H1 (cell line): ENCODE results near the gene TMEM266. TPM values are rescaled to one million over a fixed set of nuclear protein-coding genes. Genes with fewer than 3 reads are reported as not detected.

Experiments used
- CTCF ChIA-PET: fragments of 300-600 bp; sonication (Branson Sonifier 250); formaldehyde crosslinking; loops from one replicate; lab custom pipeline; 2021; ENCODE audit not compliant: partially characterized antibody; lab: Charles Lee
- POLR2A ChIA-PET: fragments of 300-600 bp; sonication (Branson Sonifier 250); formaldehyde crosslinking; loops from one replicate; lab custom pipeline; 2021; ENCODE audit warnings: inconsistent platforms; ENCODE audit not compliant: partially characterized antibody; lab: Charles Lee
- DNase-seq, 2 experiments: peaks; one replicate each; pipeline versions ENCODE4 v3.0.0 to v3.0.0-alpha.2; 2010 to 2022; ENCODE audit warnings: low spot score in 2 of 2, low read depth in 1 of 2, mixed read lengths in 1 of 2
- FAIRE-seq: peaks from 2 replicates; lab custom pipeline; 2011; peaks lifted over from hg19 to GRCh38; lab: Jason Lieb, UNC
- H2AFZ ChIP-seq: 2 replicates; pipeline ENCODE4 v1.8.1; 2012; ENCODE audit warnings: low read length, inconsistent platforms
- H2AK5ac ChIP-seq: 2 replicates; pipeline ENCODE4 v1.6.1; 2013; ENCODE audit warnings: low read depth, low read length
- H2BK120ac ChIP-seq: replicated peaks from 2 replicates; pipeline ENCODE3; 2013; ENCODE audit warnings: low read depth, low read length, inconsistent platforms
- H2BK12ac ChIP-seq: 2 replicates; pipeline ENCODE4 v1.6.1; 2013; ENCODE audit warnings: low read depth, low read length
- H2BK15ac ChIP-seq: 2 replicates; pipeline ENCODE4 v1.6.1; 2013; ENCODE audit warnings: low read length
- H2BK20ac ChIP-seq: 2 replicates; pipeline ENCODE4 v1.6.1; 2013; ENCODE audit warnings: low read length
- H2BK5ac ChIP-seq: 2 replicates; pipeline ENCODE4 v1.6.1; 2013; ENCODE audit warnings: low read depth, low read length
- H3K14ac ChIP-seq: 2 replicates; pipeline ENCODE4 v1.6.1; 2013; ENCODE audit warnings: inconsistent platforms; ENCODE audit not compliant: insufficient read length
- H3K18ac ChIP-seq: 2 replicates; pipeline ENCODE4 v1.6.1; 2013; ENCODE audit warnings: low read length; ENCODE audit errors: extremely low read depth
- H3K23ac ChIP-seq: 2 replicates; pipeline ENCODE4 v1.6.1; 2013; ENCODE audit warnings: inconsistent platforms; ENCODE audit not compliant: insufficient read length
- H3K23me2 ChIP-seq: 2 replicates; pipeline ENCODE4 v1.6.1; 2013; ENCODE audit warnings: low read depth, low read length
- H3K27ac ChIP-seq: 2 replicates; pipeline ENCODE4 v1.6.1; 2011; ENCODE audit warnings: low read depth, low read length, inconsistent platforms
- H3K27me3 ChIP-seq, 4 experiments: replicated peaks in 1 of 4; 1 replicate in 1 of 4; 2 replicates in 3 of 4; pipeline versions ENCODE4 v1.6.1 to v1.8.1; 2011 to 2013; ENCODE audit warnings: low read length in 3 of 4, mild to moderate bottlenecking in 3 of 4, inconsistent platforms in 2 of 4, mixed read lengths in 2 of 4, moderate library complexity in 1 of 4; ENCODE audit not compliant: control insufficient read depth in 3 of 4, insufficient read depth in 3 of 4; ENCODE audit errors: extremely low read depth in 1 of 4
- H3K36me3 ChIP-seq, 4 experiments: 2 replicates each; pipeline versions ENCODE4 v1.6.1 to v1.8.1; 2011 to 2013; ENCODE audit warnings: mild to moderate bottlenecking in 4 of 4, low read length in 3 of 4, moderate library complexity in 2 of 4, control low read depth in 1 of 4, inconsistent platforms in 1 of 4; ENCODE audit not compliant: insufficient read depth in 4 of 4, control insufficient read depth in 2 of 4
- H3K4ac ChIP-seq: replicated peaks from 2 replicates; pipeline ENCODE3; 2013; ENCODE audit warnings: low read length, low read depth, mixed read lengths, inconsistent platforms; ENCODE audit not compliant: insufficient read length
- H3K4me1 ChIP-seq, 4 experiments: replicated peaks in 1 of 4; 1 replicate in 1 of 4; 2 replicates in 3 of 4; pipeline versions ENCODE4 v1.6.1 to v1.8.1; 2011 to 2013; ENCODE audit warnings: low read length in 3 of 4, inconsistent platforms in 2 of 4, mixed read lengths in 1 of 4; ENCODE audit not compliant: insufficient read depth in 4 of 4, control insufficient read depth in 3 of 4
- H3K4me2 ChIP-seq, 2 experiments: 2 replicates each; pipeline versions ENCODE4 v1.6.1 to v1.8.1; 2011 to 2013; ENCODE audit warnings: low read depth in 2 of 2, low read length in 2 of 2, control low read depth in 1 of 2, inconsistent platforms in 1 of 2, mild to moderate bottlenecking in 1 of 2; ENCODE audit not compliant: insufficient read depth in 1 of 2
- H3K4me3 ChIP-seq, 4 experiments: fragments of 200-600, 300-600 bp in 1 of 4; sonication (generic), shearing (Covaris generic), sonication (Bioruptor Twin) in 1 of 4; 2 replicates each; pipeline versions ENCODE4 v1.5.1 to v1.8.1; 2011 to 2016; ENCODE audit warnings: low read length in 4 of 4, low read depth in 3 of 4, control low read depth in 2 of 4, inconsistent platforms in 2 of 4, mild to moderate bottlenecking in 2 of 4, mixed read lengths in 1 of 4, moderate library complexity in 1 of 4; ENCODE audit not compliant: insufficient read depth in 2 of 4; ENCODE audit errors: extremely low read depth in 1 of 4
- H3K56ac ChIP-seq: replicated peaks from 2 replicates; pipeline ENCODE3; 2013; ENCODE audit warnings: low read depth, mild to moderate bottlenecking, mixed read lengths, low read length, inconsistent platforms; ENCODE audit not compliant: insufficient read length
- H3K79me1 ChIP-seq: 2 replicates; pipeline ENCODE4 v1.6.1; 2013; ENCODE audit warnings: low read depth, low read length, control low read depth
- H3K79me2 ChIP-seq, 2 experiments: 2 replicates each; pipeline versions ENCODE4 v1.6.1 to v1.8.1; 2012 to 2013; ENCODE audit warnings: low read length in 2 of 2, mild to moderate bottlenecking in 2 of 2, inconsistent platforms in 1 of 2; ENCODE audit not compliant: insufficient read depth in 2 of 2, control insufficient read depth in 1 of 2
- H3K9ac ChIP-seq, 4 experiments: replicated peaks in 1 of 4; 1 replicate in 1 of 4; 2 replicates in 3 of 4; pipeline versions ENCODE4 v1.6.1 to v1.8.1; 2011 to 2013; ENCODE audit warnings: low read depth in 3 of 4, low read length in 3 of 4, control low read depth in 2 of 4, mild to moderate bottlenecking in 2 of 4, moderate library complexity in 2 of 4, inconsistent platforms in 1 of 4; ENCODE audit errors: extremely low read depth in 1 of 4
- H3K9me3 ChIP-seq, 2 experiments: 2 replicates each; pipeline versions ENCODE4 v1.6.1 to v1.8.1; 2012 to 2013; ENCODE audit warnings: mild to moderate bottlenecking in 2 of 2, moderate library complexity in 2 of 2, control low read depth in 1 of 2, inconsistent platforms in 1 of 2, low read depth in 1 of 2, low read length in 1 of 2, mixed read lengths in 1 of 2; ENCODE audit not compliant: insufficient read depth in 2 of 2
- H4K20me1 ChIP-seq, 2 experiments: replicated peaks in 1 of 2; 2 replicates each; pipeline versions ENCODE3 to v1.8.1; 2011 to 2013; ENCODE audit warnings: inconsistent platforms in 2 of 2, low read length in 2 of 2, mild to moderate bottlenecking in 1 of 2; ENCODE audit not compliant: insufficient read depth in 2 of 2, control insufficient read depth in 1 of 2
- H4K5ac ChIP-seq: 2 replicates; pipeline ENCODE4 v1.6.1; 2013; ENCODE audit warnings: low read length, low read depth, mixed read lengths, inconsistent platforms; ENCODE audit not compliant: insufficient read length
- H4K8ac ChIP-seq: 2 replicates; pipeline ENCODE4 v1.8.0; 2013; ENCODE audit warnings: mild to moderate bottlenecking, moderate library complexity, low read length, inconsistent platforms; ENCODE audit not compliant: insufficient read depth; ENCODE audit errors: extremely low read depth
- H4K91ac ChIP-seq: replicated peaks from 2 replicates; pipeline ENCODE3; 2013; ENCODE audit warnings: low read length, mixed read lengths, inconsistent platforms; ENCODE audit not compliant: insufficient read length
- ATF2 ChIP-seq: IDR thresholded peaks from 2 replicates; pipeline ENCODE4 v1.6.1; 2012; ENCODE audit warnings: low read length, inconsistent platforms
- BCL11A ChIP-seq, 2 experiments: IDR thresholded peaks; one replicate each; pipeline ENCODE4 v1.6.1; 2011; ENCODE audit warnings: low read depth in 2 of 2, low read length in 2 of 2, mild to moderate bottlenecking in 2 of 2
- CHD1 ChIP-seq: IDR thresholded peaks from 2 replicates; pipeline ENCODE4 v1.6.1; 2012; ENCODE audit warnings: low read depth, low read length, improper control_type of control experiment
- HDAC6 ChIP-seq: IDR thresholded peaks from one replicate; pipeline ENCODE4 v1.7.1; 2012; ENCODE audit warnings: low read depth, mild to moderate bottlenecking, inconsistent platforms, low read length, moderate library complexity
- KDM1A ChIP-seq: fragments of 200-600, 300-600 bp; sonication (generic); IDR thresholded peaks from 2 replicates; pipeline ENCODE4 v1.7.1; 2016; ENCODE audit warnings: mild to moderate bottlenecking, low read length, borderline replicate concordance
- MAFK ChIP-seq: IDR thresholded peaks from 2 replicates; pipeline ENCODE4 v1.6.1; 2012; ENCODE audit warnings: low read depth, mild to moderate bottlenecking, improper control_type of control experiment, low read length
- POLR2AphosphoS5 ChIP-seq: IDR thresholded peaks from 2 replicates; pipeline ENCODE4 v1.6.1; 2011; ENCODE audit warnings: low read depth, low read length
- RNF2 ChIP-seq: fragments of 200-900, 300-1000 bp; sonication (generic); IDR thresholded peaks from 2 replicates; pipeline ENCODE4 v1.7.1; 2016; ENCODE audit warnings: borderline replicate concordance, low read depth, mild to moderate bottlenecking, antibody characterized with exemption, low read length; ENCODE audit not compliant: poor library complexity, severe bottlenecking; ENCODE audit errors: missing control alignments
- RXRA ChIP-seq: IDR thresholded peaks from 2 replicates; pipeline ENCODE4 v1.6.1; 2011; ENCODE audit warnings: low read depth, mild to moderate bottlenecking, low read length, moderate library complexity; ENCODE audit not compliant: insufficient read depth
- SIN3A ChIP-seq, 2 experiments: IDR thresholded peaks in 1 of 2; conservative IDR thresholded peaks in 1 of 2; 2 replicates each; pipeline ENCODE4 v1.6.1; 2011 to 2012; ENCODE audit warnings: low read length in 2 of 2, improper control_type of control experiment in 1 of 2, low read depth in 1 of 2, mild to moderate bottlenecking in 1 of 2
- YY1 ChIP-seq: IDR thresholded peaks from 2 replicates; pipeline ENCODE4 v1.6.1; 2011; ENCODE audit warnings: low read depth, mild to moderate bottlenecking, low read length
- ZNF274 ChIP-seq: IDR thresholded peaks from 2 replicates; pipeline ENCODE4 v1.7.0; 2012; ENCODE audit warnings: low read length, borderline replicate concordance; ENCODE audit errors: extremely low read depth
- WGBS, 2 experiments: shearing (Covaris generic) in 1 of 2; methylation state at CpG; one replicate each; pipeline versions ENCODE4 v1.1.6 to v1.1.7; 2013 to 2015; ENCODE audit warnings: low lambda C conversion rate in 2 of 2, mixed read lengths in 2 of 2, inconsistent platforms in 1 of 2, low coverage in 1 of 2, missing lambda C conversion rate in 1 of 2; ENCODE audit not compliant: insufficient replicate concordance in 2 of 2, insufficient coverage in 1 of 2, insufficient read length in 1 of 2; ENCODE audit errors: extremely low coverage in 1 of 2, missing lambda C conversion rate in 1 of 2; 5-methylcytosine and 5-hydroxymethylcytosine counted together
- polyA plus RNA-seq, 7 experiments: library from polyadenylated mRNA; depleted of rRNA in 3 of 7; stranded (reverse) in 5 of 7; unstranded in 2 of 7; fragments of >200 nt in 5 of 7; fragments of 200-250 nt in 2 of 7; gene quantifications; 1 replicate in 5 of 7; 2 replicates in 1 of 7; 4 replicates in 1 of 7; pipeline versions ENCODE4 v1.2.1 to v1.2.3, GENCODE V29; 2011 to 2013; ENCODE audit warnings: missing spikeins in 2 of 7, mixed read lengths in 2 of 7
- total RNA-seq: library from RNA; stranded (reverse); fragmentation: NEBNext Ultra II Directional; extraction: Animal tissue kit (Norgen Biotek cat#: 25700); gene quantifications from 2 replicates; pipeline ENCODE4 v1.2.1, GENCODE V29; 2021

The TMEM266 gene
- total and polyA plus RNA-seq, 2 of the 8 experiments (the other 6 are each of a cell fraction or from before 2014, with no cell fraction given) = 2.6 TPM

- H3K27ac ChIP-seq = no peak overlapping the region
- H4K8ac ChIP-seq = no peak overlapping the region
- no peak overlapping the region for H4K5ac ChIP-seq
- no peak overlapping the region for H3K23ac ChIP-seq
- H2AFZ ChIP-seq = no peak overlapping the region
- no peaks in the 10 kb centered on the region for H3K9me3 ChIP-seq
- no peak overlapping the region for H4K91ac ChIP-seq
- no peaks in the 10 kb centered on the region for H4K20me1 ChIP-seq
- H3K14ac ChIP-seq = no peak overlapping the region
- H3K56ac ChIP-seq = no peak overlapping the region
- no peak overlapping the region for H2BK5ac ChIP-seq
- no peaks in the 10 kb centered on the region for H3K36me3 ChIP-seq
- no peaks in the 10 kb centered on the region for H3K79me2 ChIP-seq
- POLR2A ChIA-PET = interaction anchor here (0.9 to 1.1 kb wide), 2 partner anchors 10 to 13 kb away, joined by 3 read pairs; no protein-coding TSS in a partner anchor
- H3K18ac ChIP-seq = no peak overlapping the region
- no peak overlapping the region for H3K4me3 ChIP-seq
- no peaks in the 10 kb centered on the region; a peak in 1 of 7 replicates for H3K27me3 ChIP-seq
- H3K4me2 ChIP-seq = no peak overlapping the region
- H3K23me2 ChIP-seq = no peaks in the 10 kb centered on the region
- no peak overlapping the region for H2BK15ac ChIP-seq
- 0 out of 7 replicates have a peak, but pooled peaks cover 0 to 3% (median 0%) of the 10 kb centered on the region in 4 experiments for H3K4me1 ChIP-seq
- CTCF ChIA-PET = interaction anchor here (0.7 to 4.5 kb wide), 4 partner anchors 10 to 159 kb away, joined by 3 to 23 read pairs (median 3); no protein-coding TSS in a partner anchor
- H3K79me1 ChIP-seq = no peaks in the 10 kb centered on the region
- 92% methylated on average over 9 of the region's 10 CpGs; no CpG with 5 or more reads in 1 of the 2 experiments for WGBS, 2 experiments
- DNase-seq = no peak
- H2BK120ac ChIP-seq = no peak overlapping the region
- no peak overlapping the region for H2BK12ac ChIP-seq
- no peak overlapping the region for H3K9ac ChIP-seq
- FAIRE-seq = no peak
- H2BK20ac ChIP-seq = no peak overlapping the region
- H3K4ac ChIP-seq = no peak overlapping the region
- no peak overlapping the region for H2AK5ac ChIP-seq
- TF ChIP-seq RXRA (no peak), BCL11A (IDR thresholded peaks at IDR 0.05; ENCODE audit: low read depth in 2 of 2, low read length in 2 of 2) (no peak), ZNF274 (no peak), KDM1A (no peak), HDAC6 (no peak), RNF2 (no peak), CHD1 (no peak), POLR2AphosphoS5 (no peak), ATF2 (no peak), SIN3A (conservative IDR thresholded peaks at IDR 0.05 in 1 of 2, IDR thresholded peaks at IDR 0.05 in 1 of 2; ENCODE audit: low read depth in 1 of 2, low read length in 2 of 2) (no peak), YY1 (no peak), MAFK (no peak)
Measured at GRCh38 chr15:76176059-76176458, 116.3 kb downstream of the TMEM266 start.
